ENCODE measurements around the gene MTHFSD.

Gene MTHFSD

DNA sequence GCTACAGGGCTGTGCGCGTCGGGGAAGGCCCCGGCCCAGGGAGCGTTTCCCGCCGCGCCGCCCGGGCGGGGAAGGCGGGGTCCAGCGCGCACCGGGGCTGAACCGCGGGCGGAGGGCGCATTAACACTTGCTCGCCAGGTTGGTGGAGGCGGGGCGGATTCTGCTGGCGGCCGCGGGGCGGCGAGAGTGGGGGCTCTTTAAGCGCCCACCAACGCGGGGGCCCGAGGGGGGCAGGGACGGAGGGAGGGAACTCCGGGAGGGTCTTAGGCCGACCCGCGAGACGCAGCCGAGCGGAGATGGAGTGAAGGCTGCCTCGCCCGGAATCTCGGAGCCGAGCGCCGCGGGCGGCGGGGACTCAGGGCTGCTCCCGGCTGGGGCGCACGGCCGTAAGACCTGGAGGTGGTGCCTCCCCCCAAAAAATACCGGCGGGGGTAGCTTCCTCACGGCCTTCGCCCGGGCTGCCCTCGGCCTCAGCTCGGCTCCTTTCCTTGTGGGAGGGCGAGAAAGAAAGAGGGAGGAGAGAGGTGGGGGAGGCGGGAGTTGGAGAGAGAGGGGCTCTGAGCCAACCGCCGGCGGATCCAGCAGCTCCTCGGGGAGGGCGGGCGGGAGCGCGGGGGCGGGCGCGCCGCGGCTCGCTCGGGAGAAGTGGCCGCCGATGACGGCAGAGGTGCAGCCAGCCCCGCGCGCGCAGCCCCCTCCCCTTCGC is 45.1 kb downstream of the MTHFSD start:
- H3K9ac ChIP-seq (ENCODE audit: low read depth, low read length), result no peak overlapping the region
- H3K4me2 ChIP-seq (ENCODE audit: insufficient read depth, low read length), result no peak overlapping the region
- H3K27ac ChIP-seq (ENCODE audit: low read length), result no peak overlapping the region
- ATAC-seq (ENCODE audit: insufficient read depth, low read depth), result no peak
- H4K20me1 ChIP-seq (ENCODE audit: insufficient read depth, low read length), result no peaks in the 10 kb centered on the region
- TF ChIP-seq, protein P1, sequence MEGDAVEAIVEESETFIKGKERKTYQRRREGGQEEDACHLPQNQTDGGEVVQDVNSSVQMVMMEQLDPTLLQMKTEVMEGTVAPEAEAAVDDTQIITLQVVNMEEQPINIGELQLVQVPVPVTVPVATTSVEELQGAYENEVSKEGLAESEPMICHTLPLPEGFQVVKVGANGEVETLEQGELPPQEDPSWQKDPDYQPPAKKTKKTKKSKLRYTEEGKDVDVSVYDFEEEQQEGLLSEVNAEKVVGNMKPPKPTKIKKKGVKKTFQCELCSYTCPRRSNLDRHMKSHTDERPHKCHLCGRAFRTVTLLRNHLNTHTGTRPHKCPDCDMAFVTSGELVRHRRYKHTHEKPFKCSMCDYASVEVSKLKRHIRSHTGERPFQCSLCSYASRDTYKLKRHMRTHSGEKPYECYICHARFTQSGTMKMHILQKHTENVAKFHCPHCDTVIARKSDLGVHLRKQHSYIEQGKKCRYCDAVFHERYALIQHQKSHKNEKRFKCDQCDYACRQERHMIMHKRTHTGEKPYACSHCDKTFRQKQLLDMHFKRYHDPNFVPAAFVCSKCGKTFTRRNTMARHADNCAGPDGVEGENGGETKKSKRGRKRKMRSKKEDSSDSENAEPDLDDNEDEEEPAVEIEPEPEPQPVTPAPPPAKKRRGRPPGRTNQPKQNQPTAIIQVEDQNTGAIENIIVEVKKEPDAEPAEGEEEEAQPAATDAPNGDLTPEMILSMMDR (IDR thresholded peaks at IDR 0.05; ENCODE audit: borderline replicate concordance, extremely low read depth, low read length, poor library complexity, severe bottlenecking), result no peak
- TF ChIP-seq EZH2 (IDR thresholded peaks at IDR 0.05; ENCODE audit: borderline replicate concordance, low read depth, low read length, severe bottlenecking), result no peak
- H3K79me2 ChIP-seq (ENCODE audit: insufficient read depth, low read length), result no peaks in the 10 kb centered on the region
- H3K4me1 ChIP-seq (ENCODE audit: insufficient read depth, low read length), result no peaks in the 10 kb centered on the region
- no peak for DNase-seq
- H3K27me3 ChIP-seq (ENCODE audit: insufficient read depth, low read length, poor library complexity), result no peaks in the 10 kb centered on the region
- H3K9me3 ChIP-seq (ENCODE audit: insufficient read depth, low read length, severe bottlenecking), result no peaks in the 10 kb centered on the region
- H3K36me3 ChIP-seq (ENCODE audit: insufficient read depth, low read length), result no peaks in the 10 kb centered on the region
- no peak overlapping the region for H3K4me3 ChIP-seq (ENCODE audit: low read depth in 1 of 2, low read length in 2 of 2)
- no peak overlapping the region for H2AFZ ChIP-seq (ENCODE audit: low read depth, low read length)

DNA sequence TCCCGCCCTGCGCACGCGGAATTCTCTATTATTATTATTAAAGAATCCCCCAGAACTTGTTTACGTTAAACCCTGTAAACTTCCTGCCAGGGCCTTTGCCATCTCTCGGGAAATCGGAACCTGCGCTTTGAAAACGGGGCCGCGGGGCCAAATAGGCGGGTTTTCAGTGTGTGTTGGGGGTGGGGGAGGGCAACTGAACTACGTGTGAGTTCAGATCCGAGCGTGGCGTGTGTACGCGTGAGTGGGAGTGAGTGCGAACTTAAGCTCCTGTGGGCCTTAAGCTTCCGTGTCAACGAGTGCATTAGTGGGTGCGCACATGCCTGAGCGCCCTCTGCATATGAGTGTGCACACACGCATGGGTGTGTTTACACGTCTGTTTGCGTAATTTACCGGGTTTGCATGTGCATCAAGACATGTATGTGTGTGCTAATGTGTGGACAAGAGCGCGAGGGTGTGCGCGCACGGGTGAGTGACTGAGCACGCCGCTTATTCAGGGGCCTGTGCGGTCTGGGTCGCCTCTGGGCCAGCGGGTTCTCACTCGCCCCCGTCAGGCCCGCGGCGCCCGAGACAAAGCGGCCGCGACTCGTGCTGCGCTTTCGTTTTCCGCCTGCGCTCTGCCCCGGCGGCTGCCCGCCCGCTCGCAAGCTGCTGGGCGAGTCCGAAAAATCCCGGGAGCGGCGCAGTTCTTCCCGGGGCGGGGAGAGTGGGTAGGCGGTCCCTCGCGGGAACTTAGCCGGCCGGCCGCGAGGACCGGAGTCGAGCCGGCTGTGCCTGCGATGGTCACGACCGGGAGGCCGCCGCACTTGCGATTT is 45.9 kb downstream of the MTHFSD start:
- no peak overlapping the region for H3K27ac ChIP-seq (ENCODE audit: low read length)
- no peak overlapping the region for H3K4me3 ChIP-seq (ENCODE audit: low read depth in 1 of 2, low read length in 2 of 2)
- 0 out of 2 replicates have a peak, but pooled peaks cover 4% of the 10 kb centered on the region for H4K20me1 ChIP-seq (ENCODE audit: insufficient read depth, low read length)
- no peak overlapping the region for H2AFZ ChIP-seq (ENCODE audit: low read depth, low read length)
- ATAC-seq (ENCODE audit: insufficient read depth, low read depth) (no peak), DNase-seq (no peak)
- no peaks in the 10 kb centered on the region for H3K4me1 ChIP-seq (ENCODE audit: insufficient read depth, low read length)
- no peaks in the 10 kb centered on the region for H3K9me3 ChIP-seq (ENCODE audit: insufficient read depth, low read length, severe bottlenecking)
- H3K4me2 ChIP-seq (ENCODE audit: insufficient read depth, low read length), result no peak overlapping the region
- no peaks in the 10 kb centered on the region for H3K36me3 ChIP-seq (ENCODE audit: insufficient read depth, low read length)
- no peak overlapping the region for H3K9ac ChIP-seq (ENCODE audit: low read depth, low read length)
- no peaks in the 10 kb centered on the region for H3K79me2 ChIP-seq (ENCODE audit: insufficient read depth, low read length)
- H3K27me3 ChIP-seq (ENCODE audit: insufficient read depth, low read length, poor library complexity), result peaks cover 3% of the 10 kb centered on the region
- no peak for TF ChIP-seq EZH2 (IDR thresholded peaks at IDR 0.05; ENCODE audit: borderline replicate concordance, low read depth, low read length, severe bottlenecking)
- TF ChIP-seq, protein P1 (IDR thresholded peaks at IDR 0.05; ENCODE audit: borderline replicate concordance, extremely low read depth, low read length, poor library complexity, severe bottlenecking), result no peak

DNA sequence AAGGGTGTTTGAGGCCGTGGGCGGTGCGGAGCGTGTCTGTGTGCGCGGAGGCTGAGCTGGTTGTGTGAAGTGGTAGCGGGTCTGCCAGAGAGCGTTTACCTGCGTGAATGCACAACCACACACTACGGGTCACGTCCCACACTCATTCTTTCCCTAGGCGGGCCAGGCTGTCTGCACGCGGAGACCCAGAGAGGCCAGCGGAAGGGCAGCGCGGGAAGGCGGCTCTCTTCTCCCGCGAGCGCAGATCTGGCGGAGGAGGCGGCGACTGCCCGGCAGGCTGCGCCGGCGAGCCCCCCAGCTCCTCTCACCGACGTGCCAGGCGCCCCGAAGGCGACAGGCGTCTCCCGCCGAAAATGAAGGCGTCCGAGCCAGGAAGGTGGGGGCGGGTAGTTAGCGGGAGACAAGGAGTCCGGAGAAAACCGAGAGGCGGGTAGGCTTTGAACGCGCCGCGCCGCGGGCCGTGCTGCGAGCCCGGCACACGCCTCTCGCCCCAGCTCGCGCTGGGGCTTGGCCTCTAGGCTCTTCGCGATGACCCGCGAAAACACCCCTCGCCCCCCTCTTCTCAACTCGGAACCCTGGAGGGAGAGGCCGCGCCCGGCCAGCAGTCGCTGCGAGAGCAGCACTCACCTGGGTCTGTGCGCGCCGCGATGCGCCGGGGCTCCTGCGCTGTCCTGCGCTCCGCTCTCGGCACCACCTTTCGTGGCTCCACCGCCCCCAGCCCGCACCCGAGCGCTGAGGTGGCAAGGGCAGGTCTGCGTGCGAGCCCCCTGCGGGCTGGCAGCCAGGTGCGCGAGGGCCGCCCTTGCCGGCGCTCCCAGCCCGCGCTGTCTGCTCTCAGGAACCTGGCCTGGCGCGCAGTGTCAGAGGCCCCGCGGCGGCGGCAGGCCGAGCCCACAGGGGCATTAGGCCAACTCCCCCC is 46.7 kb downstream of the MTHFSD start:
- H3K27me3 ChIP-seq (ENCODE audit: insufficient read depth, low read length, poor library complexity), result peaks cover 7% of the 10 kb centered on the region
- H3K79me2 ChIP-seq (ENCODE audit: insufficient read depth, low read length), result no peaks in the 10 kb centered on the region
- 0 out of 2 replicates have a peak, but pooled peaks cover 7% of the 10 kb centered on the region for H4K20me1 ChIP-seq (ENCODE audit: insufficient read depth, low read length)
- no peak for DNase-seq
- no peaks in the 10 kb centered on the region for H3K36me3 ChIP-seq (ENCODE audit: insufficient read depth, low read length)
- ATAC-seq (ENCODE audit: insufficient read depth, low read depth), result no peak
- no peak for TF ChIP-seq EZH2 (IDR thresholded peaks at IDR 0.05; ENCODE audit: borderline replicate concordance, low read depth, low read length, severe bottlenecking)
- TF ChIP-seq, protein P1 (IDR thresholded peaks at IDR 0.05; ENCODE audit: borderline replicate concordance, extremely low read depth, low read length, poor library complexity, severe bottlenecking), result no peak
- H3K4me1 ChIP-seq (ENCODE audit: insufficient read depth, low read length), result no peaks in the 10 kb centered on the region
- no peaks in the 10 kb centered on the region for H3K9me3 ChIP-seq (ENCODE audit: insufficient read depth, low read length, severe bottlenecking)
- no peak overlapping the region for H3K27ac ChIP-seq (ENCODE audit: low read length)
- H3K4me2 ChIP-seq (ENCODE audit: insufficient read depth, low read length), result no peak overlapping the region
- no peak overlapping the region for H3K9ac ChIP-seq (ENCODE audit: low read depth, low read length)
- H3K4me3 ChIP-seq (ENCODE audit: low read depth in 1 of 2, low read length in 2 of 2), result no peak overlapping the region
- no peak overlapping the region for H2AFZ ChIP-seq (ENCODE audit: low read depth, low read length)

Data from DND-41 (cell line).